GM10248 (cell line): ENCODE data around the gene ZNF701.
A peak's percentile ranks its signal among the peaks of the same experiment; 100 is the strongest.
"Not testable (repeated sequence)": the region's sequence is repeated elsewhere in the genome, so short reads cannot be mapped to it uniquely, and the experiment has no call there.

Experiments used
- CTCF ChIA-PET: fragments of 300-600 bp; sonication (Branson Sonifier 250); formaldehyde crosslinking; extraction: SDS; loops from one replicate; lab custom pipeline; 2021; ENCODE audit warnings: antibody characterized with exemption; lab: Yijun Ruan, JAX
- POLR2A ChIA-PET: fragments of 350-650 bp; sonication (Branson Sonifier 250); formaldehyde crosslinking; extraction: SDS; loops from one replicate; lab custom pipeline; 2020; ENCODE audit warnings: antibody characterized with exemption; lab: Yijun Ruan, JAX
- DNase-seq: peaks from one replicate; pipeline ENCODE4 v3.0.0; 2012; ENCODE audit errors: extremely low spot score
- CTCF ChIP-seq: IDR thresholded peaks from 2 replicates; pipeline ENCODE4 v1.5.1; 2012; ENCODE audit warnings: mild to moderate bottlenecking, low read depth; ENCODE audit errors: extremely low read depth, missing control alignments, control extremely low read depth

ZNF701 gene

GRCh38 chr19:52542984-52543664, 27.0 kb upstream of the ZNF701 start:
- ChIA-PET CTCF (interaction anchor here (1.8 kb wide), 1 partner anchor 34 kb away, joined by 3 read pairs; no protein-coding TSS in a partner anchor), POLR2A (interaction anchor here (0.6 kb wide), 2 partner anchors 24 to 354 kb away, joined by 3 read pairs; no protein-coding TSS in a partner anchor)
- DNase-seq, result peak; percentile 11
- TF ChIP-seq CTCF, result no peak

DNA sequence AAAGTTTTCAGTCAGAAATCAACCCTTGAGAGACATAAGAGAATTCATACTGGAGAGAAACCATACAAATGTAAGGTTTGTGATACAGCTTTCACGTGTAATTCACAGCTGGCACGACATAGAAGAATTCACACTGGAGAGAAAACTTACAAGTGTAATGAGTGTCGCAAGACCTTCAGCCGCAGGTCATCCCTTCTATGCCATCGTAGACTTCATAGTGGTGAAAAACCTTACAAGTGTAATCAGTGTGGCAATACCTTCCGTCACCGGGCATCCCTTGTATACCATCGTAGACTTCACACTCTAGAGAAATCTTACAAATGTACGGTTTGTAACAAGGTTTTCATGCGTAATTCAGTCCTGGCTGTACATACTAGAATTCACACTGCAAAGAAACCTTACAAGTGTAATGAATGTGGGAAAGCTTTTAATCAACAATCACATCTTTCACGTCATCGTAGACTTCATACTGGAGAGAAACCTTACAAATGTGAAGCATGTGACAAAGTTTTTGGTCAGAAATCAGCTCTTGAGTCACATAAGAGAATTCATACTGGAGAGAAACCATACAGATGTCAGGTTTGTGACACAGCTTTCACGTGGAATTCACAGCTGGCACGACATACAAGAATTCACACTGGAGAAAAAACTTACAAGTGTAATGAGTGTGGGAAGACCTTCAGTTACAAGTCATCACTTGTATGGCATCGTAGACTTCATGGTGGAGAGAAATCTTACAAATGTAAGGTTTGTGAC, 15.7 kb upstream of the ZNF701 start:
- POLR2A ChIA-PET, result no interaction called here
- CTCF ChIA-PET, result no interaction called here
- DNase-seq, result no peak
- TF ChIP-seq CTCF, result no peak

DNA sequence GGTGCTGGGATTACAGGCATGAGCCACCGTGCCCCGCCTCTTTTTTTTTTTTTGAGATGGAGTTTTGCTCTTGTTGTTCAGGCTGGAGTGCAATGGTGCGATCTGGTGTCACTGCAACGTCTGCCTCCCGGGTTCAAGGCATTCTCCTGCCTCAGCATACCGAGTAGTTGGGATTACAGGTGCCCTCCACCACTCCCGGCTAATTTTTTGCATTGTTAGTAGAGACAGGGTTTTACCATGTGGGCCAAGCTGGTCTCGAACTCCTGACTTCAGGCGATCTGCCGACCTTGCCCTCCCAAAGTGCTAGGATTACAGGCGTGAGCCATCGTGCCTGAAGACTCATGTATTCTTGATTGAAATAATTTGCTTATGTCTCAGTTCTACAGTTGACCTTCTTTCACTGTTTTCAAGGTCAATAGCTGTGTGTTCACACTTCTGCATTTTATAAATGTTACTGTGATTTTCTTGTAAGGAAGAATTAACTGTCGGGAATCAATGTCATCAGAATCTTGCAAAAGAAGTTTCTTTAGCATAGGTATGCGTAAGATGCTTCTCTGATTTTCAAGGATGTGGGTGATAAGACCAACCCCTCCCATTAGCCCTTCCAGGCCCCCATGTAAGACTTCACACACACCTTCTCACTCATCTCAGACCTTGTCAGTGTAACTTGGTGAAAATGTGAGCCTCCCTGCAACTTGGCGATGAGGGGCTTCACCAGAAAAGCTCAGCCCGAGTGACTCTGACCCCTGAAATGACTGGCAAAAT, 12.7 kb upstream of the ZNF701 start:
- POLR2A ChIA-PET, result no interaction called here
- CTCF ChIA-PET, result interaction anchor here (1.4 kb wide), 1 partner anchor 9 kb away, joined by 3 read pairs; no protein-coding TSS in a partner anchor
- TF ChIP-seq CTCF, result no peak
- DNase-seq, result no peak

DNA sequence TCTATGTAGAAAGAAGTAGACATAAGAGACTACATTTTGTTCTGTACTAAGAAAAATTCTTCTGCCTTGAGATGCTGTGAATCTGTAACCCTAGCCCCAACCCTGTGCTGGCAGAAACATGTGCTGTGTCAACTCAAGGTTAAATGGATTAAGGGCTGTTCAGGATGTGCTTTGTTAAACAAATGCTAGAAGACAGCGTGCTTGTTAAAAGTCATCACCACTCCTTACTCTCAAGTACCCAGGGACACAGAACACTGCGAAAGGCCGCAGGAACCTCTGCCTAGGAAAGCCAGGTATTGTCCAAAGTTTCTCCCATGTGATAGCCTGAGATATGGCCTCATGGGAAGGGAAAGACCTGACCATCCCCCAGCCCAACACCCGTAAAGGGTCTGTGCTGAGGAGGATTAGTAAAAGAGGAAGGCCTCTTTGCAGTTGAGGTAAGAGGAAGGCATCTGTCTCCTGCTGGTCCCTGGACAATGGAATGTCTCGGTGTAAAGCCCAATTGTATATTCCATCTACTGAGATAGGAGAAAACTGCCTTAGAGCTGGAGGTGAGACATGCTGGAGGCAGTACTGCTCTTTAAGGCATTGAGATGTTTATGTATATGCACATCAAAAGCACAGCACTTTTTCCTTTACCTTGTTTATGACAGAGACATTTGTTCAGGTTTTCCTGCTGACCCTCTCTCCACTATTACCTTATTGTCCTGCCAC, 11.2 kb upstream of the ZNF701 start:
- CTCF ChIA-PET, POLR2A ChIA-PET, DNase-seq: not testable (repeated sequence)

DNA sequence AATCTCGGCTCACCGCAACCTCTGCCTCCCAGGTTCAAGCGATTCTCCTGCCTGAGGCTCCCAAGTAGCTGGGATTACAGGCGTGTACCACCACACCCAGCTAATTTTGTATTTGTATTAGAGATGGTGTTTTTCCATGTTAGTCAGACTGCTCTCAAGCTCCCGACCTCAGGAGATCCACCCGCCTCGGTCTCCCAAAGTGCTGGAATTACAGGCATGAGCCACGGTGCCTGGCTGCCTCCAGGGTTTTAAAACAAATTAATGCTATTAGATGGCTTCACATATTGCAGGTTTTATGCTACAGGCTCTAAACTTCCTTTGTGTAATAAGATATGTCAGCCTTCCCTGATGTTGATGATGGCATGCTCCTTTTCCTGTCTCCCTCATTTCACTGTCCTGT, 8.5 kb upstream of the ZNF701 start:
- POLR2A ChIA-PET, DNase-seq, CTCF ChIA-PET: not testable (repeated sequence)

GRCh38 chr19:52566121-52566520, 4.0 kb upstream of the ZNF701 start:
- ChIA-PET POLR2A (interaction anchor here (0.6 kb wide), 1 partner anchor 171 kb away, joined by 5 read pairs; no protein-coding TSS in a partner anchor), CTCF (interaction anchor here (1.6 kb wide), 1 partner anchor 9 kb away, joined by 3 read pairs; no protein-coding TSS in a partner anchor)
- DNase-seq, result no peak
- TF ChIP-seq CTCF, result no peak

DNA sequence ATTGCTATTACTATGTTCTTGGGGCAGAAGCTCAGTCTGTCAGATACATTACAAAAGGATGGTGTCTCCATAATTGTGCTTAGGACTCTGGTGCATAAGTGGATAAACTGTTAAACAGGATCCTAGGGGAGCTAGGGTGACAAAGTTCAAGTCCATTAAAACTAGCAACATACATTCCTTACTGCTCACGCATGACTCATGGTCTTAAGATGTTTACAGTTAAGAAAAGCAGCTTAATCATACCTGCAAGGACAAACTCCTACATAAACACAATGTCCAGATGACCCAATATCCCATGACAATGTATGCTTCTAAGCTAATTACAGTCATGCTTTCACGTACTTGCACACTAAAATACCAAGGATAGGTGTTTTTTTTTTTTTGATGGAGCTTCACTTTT, 3.5 kb upstream of the ZNF701 start:
- POLR2A ChIA-PET, result interaction anchor here (0.6 kb wide), 2 partner anchors 38 to 171 kb away, joined by 4 to 5 read pairs; no protein-coding TSS in a partner anchor
- TF ChIP-seq CTCF, result no peak
- DNase-seq, result no peak
- CTCF ChIA-PET, result interaction anchor here (1.6 to 1.7 kb wide), 2 partner anchors 10 to 22 kb away, joined by 3 to 6 read pairs; no protein-coding TSS in a partner anchor
